GM23248 (cell line): Measurements from ENCODE around the gene SMYD3.

ENCODE experiments used
- EZH2 ChIP-seq: fragments of 200-600 bp; sonication (generic); IDR thresholded peaks from 2 replicates; pipeline ENCODE4 v1.6.1; 2018; ENCODE audit warnings: antibody characterized with exemption, mild to moderate bottlenecking; ENCODE audit not compliant: insufficient read depth, poor library complexity, severe bottlenecking
- EZH2phosphoT487 ChIP-seq: fragments of 200-600 bp; sonication (generic); IDR thresholded peaks from 2 replicates; pipeline ENCODE4 v1.6.1; 2018; ENCODE audit warnings: antibody characterized with exemption, moderate library complexity, mild to moderate bottlenecking, low read depth; ENCODE audit not compliant: insufficient read depth

- TF ChIP-seq EZH2 (no peak), EZH2phosphoT487 (no peak)
Measured at GRCh38 chr1:246041360-246041759, 465.7 kb downstream of the SMYD3 start.
